ENCODE results near the gene KCNH1. TPM values are rescaled to one million over a fixed set of nuclear protein-coding genes. Genes with fewer than 3 reads are reported as not detected.

The KCNH1 gene
- total RNA-seq, 2 donors from 2014 or later: 0.40 to 0.64 TPM

DNA sequence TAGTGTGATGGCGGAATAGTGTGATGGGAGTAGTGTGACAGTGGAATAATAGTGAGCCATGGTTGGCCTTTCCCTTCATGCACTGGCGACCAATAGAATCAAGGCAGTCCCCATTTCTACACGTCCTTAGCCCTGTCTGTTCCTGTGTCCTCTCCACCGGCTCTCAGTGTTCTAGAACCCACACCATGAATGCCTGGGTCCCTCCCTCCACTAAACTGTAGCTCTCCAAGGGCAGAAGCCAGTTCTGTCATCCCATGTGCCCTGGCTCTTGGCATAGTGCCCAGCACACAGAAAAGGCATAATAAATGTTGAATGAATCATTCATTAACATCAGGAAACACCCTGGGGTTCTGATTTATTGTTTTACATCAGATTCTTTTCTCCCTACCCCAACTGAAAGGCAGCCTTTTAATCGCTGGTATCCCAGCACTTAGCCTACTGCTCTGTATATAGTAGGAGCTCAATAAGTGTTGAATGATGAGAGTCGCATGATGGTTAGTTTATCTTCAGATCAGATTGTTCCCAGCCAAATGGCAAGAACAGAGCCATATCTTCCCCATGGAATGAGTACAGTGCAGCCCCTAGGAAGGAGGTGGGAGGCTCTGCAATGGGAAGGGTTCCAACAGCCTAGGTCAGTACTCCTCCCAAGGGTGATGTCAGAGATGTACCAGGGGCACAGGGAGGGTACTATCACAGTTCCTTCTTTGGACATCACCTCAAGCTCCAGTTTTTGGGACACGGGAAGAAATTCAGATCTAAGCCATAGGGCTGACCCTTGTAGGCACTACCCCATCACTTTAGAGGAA lies 479.6 kb downstream of the KCNH1 start:
- DNase-seq: no peak

DNA sequence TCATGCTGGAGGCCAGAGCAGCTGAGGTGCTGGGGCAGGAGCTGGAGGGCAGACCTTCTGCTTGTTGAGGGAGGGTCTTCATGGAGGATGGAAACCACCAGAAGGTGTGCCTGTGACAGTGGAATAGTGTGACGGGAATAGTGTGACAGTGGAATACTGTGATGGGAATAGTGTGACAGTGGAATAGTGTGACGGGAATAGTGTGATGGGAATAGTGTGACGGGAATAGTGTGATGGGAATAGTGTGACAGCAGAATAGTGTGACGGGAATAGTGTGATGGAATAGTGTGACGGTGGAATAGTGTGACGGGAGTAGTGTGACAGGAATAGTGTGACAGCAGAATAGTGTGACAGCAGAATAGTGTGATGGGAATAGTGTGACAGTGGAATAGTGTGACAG lies 480.2 kb downstream of the KCNH1 start:
- H3K9ac ChIP-seq (ENCODE audit: low read depth in 2 of 2, low read length in 2 of 2): no peak overlapping the region
- DNase-seq: no peak
- no peaks in the 10 kb centered on the region for H3K27me3 ChIP-seq
- intact Hi-C loops (cut with DNase I): no loop called here
- H3K27ac ChIP-seq: no peak overlapping the region
- no peaks in the 10 kb centered on the region for H3K9me3 ChIP-seq
- H3K36me3 ChIP-seq: no peaks in the 10 kb centered on the region
- H3K4me1 ChIP-seq: no peaks in the 10 kb centered on the region
- TF ChIP-seq, protein P1, sequence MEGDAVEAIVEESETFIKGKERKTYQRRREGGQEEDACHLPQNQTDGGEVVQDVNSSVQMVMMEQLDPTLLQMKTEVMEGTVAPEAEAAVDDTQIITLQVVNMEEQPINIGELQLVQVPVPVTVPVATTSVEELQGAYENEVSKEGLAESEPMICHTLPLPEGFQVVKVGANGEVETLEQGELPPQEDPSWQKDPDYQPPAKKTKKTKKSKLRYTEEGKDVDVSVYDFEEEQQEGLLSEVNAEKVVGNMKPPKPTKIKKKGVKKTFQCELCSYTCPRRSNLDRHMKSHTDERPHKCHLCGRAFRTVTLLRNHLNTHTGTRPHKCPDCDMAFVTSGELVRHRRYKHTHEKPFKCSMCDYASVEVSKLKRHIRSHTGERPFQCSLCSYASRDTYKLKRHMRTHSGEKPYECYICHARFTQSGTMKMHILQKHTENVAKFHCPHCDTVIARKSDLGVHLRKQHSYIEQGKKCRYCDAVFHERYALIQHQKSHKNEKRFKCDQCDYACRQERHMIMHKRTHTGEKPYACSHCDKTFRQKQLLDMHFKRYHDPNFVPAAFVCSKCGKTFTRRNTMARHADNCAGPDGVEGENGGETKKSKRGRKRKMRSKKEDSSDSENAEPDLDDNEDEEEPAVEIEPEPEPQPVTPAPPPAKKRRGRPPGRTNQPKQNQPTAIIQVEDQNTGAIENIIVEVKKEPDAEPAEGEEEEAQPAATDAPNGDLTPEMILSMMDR (IDR thresholded peaks at IDR 0.05): no peak
- no peak overlapping the region for H3K4me3 ChIP-seq

More for the DNA sequence above, 479.6 kb downstream of the KCNH1 start:
- Histone ChIP-seq H3K4me3 (no peak overlapping the region), H3K9me3 (no peaks in the 10 kb centered on the region), H3K27ac (no peak overlapping the region), H3K36me3 (no peaks in the 10 kb centered on the region), H3K27me3 (no peaks in the 10 kb centered on the region), H3K9ac (ENCODE audit: low read depth in 2 of 2, low read length in 2 of 2) (no peak overlapping the region), H3K4me1 (no peaks in the 10 kb centered on the region)
- intact Hi-C loops (cut with DNase I): no loop called here
- TF ChIP-seq, protein P1 (IDR thresholded peaks at IDR 0.05): no peak

DNA sequence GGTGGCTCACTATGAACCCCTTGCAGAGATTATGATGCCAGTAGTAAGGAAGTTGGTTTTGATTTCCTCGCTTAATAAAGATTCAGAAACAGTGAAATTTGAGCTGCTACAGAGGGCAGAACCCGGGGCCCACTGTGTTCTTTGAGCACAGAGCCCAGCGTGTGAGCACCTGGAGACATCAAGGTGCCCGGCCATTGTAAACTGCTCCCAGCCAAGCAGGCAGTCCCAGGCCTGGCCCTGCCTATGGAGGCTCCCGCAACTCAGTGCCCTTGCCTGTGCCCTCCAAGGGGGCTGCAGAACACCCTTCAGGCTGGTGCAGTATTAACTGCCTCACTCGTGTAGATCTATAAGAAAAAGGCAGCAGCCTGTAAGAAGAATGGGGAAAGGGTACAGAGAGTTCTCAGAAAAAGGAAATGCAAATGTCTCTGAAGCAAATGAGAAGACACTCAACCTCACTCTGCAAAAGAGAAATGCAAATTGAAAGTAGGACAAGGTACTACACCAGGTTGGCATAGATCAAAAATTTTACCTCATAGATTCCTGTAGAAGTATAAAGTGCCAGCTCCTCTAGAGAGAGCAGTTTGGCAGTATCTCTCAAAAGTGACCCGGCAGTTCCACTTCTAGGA lies 481.5 kb downstream of the KCNH1 start:
- DNase-seq: no peak
- no peak overlapping the region for H3K4me3 ChIP-seq
- no peak overlapping the region for H3K9ac ChIP-seq (ENCODE audit: low read depth in 2 of 2, low read length in 2 of 2)
- H3K4me1 ChIP-seq: no peaks in the 10 kb centered on the region
- no peaks in the 10 kb centered on the region for H3K27me3 ChIP-seq
- H3K36me3 ChIP-seq: no peaks in the 10 kb centered on the region
- intact Hi-C loops (cut with DNase I): no loop called here
- H3K9me3 ChIP-seq: no peaks in the 10 kb centered on the region
- H3K27ac ChIP-seq: no peak overlapping the region
- TF ChIP-seq, protein P1 (IDR thresholded peaks at IDR 0.05): no peak

DNA sequence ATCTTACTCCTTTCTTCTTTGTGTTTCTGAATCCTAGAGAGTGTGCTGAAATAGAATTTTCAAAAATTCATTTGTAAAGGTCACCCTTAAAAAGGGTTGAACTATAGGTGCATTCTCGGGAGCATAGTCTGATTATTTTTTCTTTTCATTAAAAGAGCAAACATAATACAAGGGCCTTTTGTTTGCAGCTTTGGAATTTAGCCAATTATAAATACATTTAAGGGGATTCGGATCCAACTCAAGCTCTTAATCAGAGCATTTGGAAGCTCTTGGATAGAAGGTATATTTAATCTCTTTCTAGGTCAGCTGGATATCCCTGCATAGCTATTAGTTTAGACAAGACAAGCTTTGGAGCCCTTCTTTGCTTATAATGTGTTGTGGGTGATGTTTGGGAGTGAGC lies 483.5 kb downstream of the KCNH1 start:
- Histone ChIP-seq H3K9me3 (no peaks in the 10 kb centered on the region), H3K36me3 (no peaks in the 10 kb centered on the region), H3K27me3 (no peaks in the 10 kb centered on the region), H3K9ac (ENCODE audit: low read depth in 2 of 2, low read length in 2 of 2) (no peak overlapping the region), H3K4me3 (no peak overlapping the region), H3K4me1 (no peaks in the 10 kb centered on the region), H3K27ac (no peak overlapping the region)
- DNase-seq: no peak
- intact Hi-C loops (cut with DNase I): no loop called here
- TF ChIP-seq, protein P1 (IDR thresholded peaks at IDR 0.05): no peak

DNA sequence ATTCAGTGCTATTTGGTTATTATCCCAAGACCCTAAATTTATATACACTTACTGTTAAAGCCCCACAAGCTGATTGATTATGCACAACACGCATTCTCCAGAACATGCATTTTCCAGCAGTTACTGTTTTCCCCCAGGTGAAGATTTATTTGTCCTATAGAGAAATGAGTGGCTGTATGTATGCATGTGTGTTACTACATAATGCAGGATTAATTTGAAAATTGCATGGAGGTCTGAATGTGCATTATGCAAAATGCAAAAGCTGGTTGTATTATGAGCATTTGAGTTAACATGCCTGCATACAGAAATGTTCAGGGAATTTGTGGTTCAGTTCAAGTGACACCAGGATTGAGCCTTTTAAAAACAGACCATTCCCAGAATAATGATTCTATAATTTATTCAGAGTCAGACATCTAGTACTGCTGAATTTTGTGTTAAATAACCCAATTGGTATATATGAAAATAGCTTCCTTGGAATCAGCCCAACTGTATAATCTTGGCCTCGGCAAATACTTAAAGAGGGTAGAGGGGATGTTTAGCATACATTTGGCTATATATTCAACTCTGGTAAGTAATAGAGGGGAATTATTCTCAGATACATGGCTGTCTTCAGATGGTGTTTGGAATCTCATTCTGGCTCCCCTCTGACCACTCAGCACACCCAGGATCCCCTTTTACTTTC lies 485.2 kb downstream of the KCNH1 start:
- no peaks in the 10 kb centered on the region for H3K36me3 ChIP-seq
- DNase-seq: no peak
- H3K4me3 ChIP-seq: no peak overlapping the region
- TF ChIP-seq, protein P1 (IDR thresholded peaks at IDR 0.05): no peak
- H3K9ac ChIP-seq (ENCODE audit: low read depth in 2 of 2, low read length in 2 of 2): no peak overlapping the region
- H3K4me1 ChIP-seq: no peaks in the 10 kb centered on the region
- no peaks in the 10 kb centered on the region for H3K27me3 ChIP-seq
- intact Hi-C loops (cut with DNase I): no loop called here
- H3K27ac ChIP-seq: no peak overlapping the region
- no peaks in the 10 kb centered on the region for H3K9me3 ChIP-seq
